H7 (cell line): ENCODE measurements around the gene FSIP1. TPM values are rescaled to one million over a fixed set of nuclear protein-coding genes. Genes with fewer than 3 reads are reported as not detected.

Source experiments
- DNase-seq: peaks from one replicate; pipeline ENCODE4 v3.0.0; 2012
- H3K27me3 ChIP-seq: 2 replicates; pipeline ENCODE4 v1.6.0; 2011; ENCODE audit warnings: mild to moderate bottlenecking, low read length; ENCODE audit not compliant: control insufficient read depth, insufficient read depth
- H3K36me3 ChIP-seq: replicated peaks from 2 replicates; pipeline ENCODE4 v1.5.1; 2011; ENCODE audit warnings: low read length; ENCODE audit not compliant: control insufficient read depth, insufficient read depth
- H3K4me3 ChIP-seq: 2 replicates; pipeline ENCODE4 v1.5.1; 2011; ENCODE audit warnings: low read depth, mild to moderate bottlenecking, control low read depth, low read length, moderate library complexity; ENCODE audit not compliant: insufficient read depth
- total RNA-seq: library from RNA; depleted of rRNA; stranded (reverse); fragments of >200 nt; shearing (Covaris generic); gene quantifications from 2 replicates; pipeline ENCODE4 v1.2.3, GENCODE V29; 2014

Gene FSIP1
- total RNA-seq, 1 experiment from 2014 or later, result 0.52 TPM

GRCh38 chr15:39799552-39800011 is 16.9 kb upstream of the FSIP1 start:
- no peaks in the 10 kb centered on the region for H3K27me3 ChIP-seq
- peaks cover 19% of the 10 kb centered on the region for H3K36me3 ChIP-seq

GRCh38 chr15:39798382-39798781 is 15.7 kb upstream of the FSIP1 start:
- peaks cover 19% of the 10 kb centered on the region for H3K36me3 ChIP-seq
- no peaks in the 10 kb centered on the region for H3K27me3 ChIP-seq
- no peak overlapping the region for H3K4me3 ChIP-seq
- no peak for DNase-seq

More at GRCh38 chr15:39799552-39800011, 16.9 kb upstream of the FSIP1 start:
- no peak overlapping the region for H3K4me3 ChIP-seq
- DNase-seq, result no peak

- no peaks in the 10 kb centered on the region for H3K27me3 ChIP-seq
- no peak overlapping the region for H3K4me3 ChIP-seq
- no peak for DNase-seq
- H3K36me3 ChIP-seq, result peaks cover 19% of the 10 kb centered on the region
Observed at GRCh38 chr15:39797407-39797806, 14.8 kb upstream of the FSIP1 start.

- Histone ChIP-seq H3K27me3 (no peaks in the 10 kb centered on the region), H3K36me3 (peaks cover 13% of the 10 kb centered on the region), H3K4me3 (no peak overlapping the region)
- DNase-seq, result no peak
Observed at GRCh38 chr15:39796601-39797000, 14.0 kb upstream of the FSIP1 start.

GRCh38 chr15:39795486-39795885 is 12.8 kb upstream of the FSIP1 start:
- peaks cover 6% of the 10 kb centered on the region for H3K36me3 ChIP-seq

GRCh38 chr15:39794954-39795353 is 12.3 kb upstream of the FSIP1 start:
- peaks cover 2% of the 10 kb centered on the region; the same call in 1 of the 2 replicates for H3K36me3 ChIP-seq
- no peak overlapping the region for H3K4me3 ChIP-seq
- no peak for DNase-seq

More at GRCh38 chr15:39795486-39795885, 12.8 kb upstream of the FSIP1 start:
- no peak overlapping the region for H3K4me3 ChIP-seq
- DNase-seq, result no peak
- no peaks in the 10 kb centered on the region for H3K27me3 ChIP-seq

GRCh38 chr15:39793923-39794322 is 11.3 kb upstream of the FSIP1 start:
- no peaks in the 10 kb centered on the region for H3K36me3 ChIP-seq
- DNase-seq, result no peak
- no peak overlapping the region for H3K4me3 ChIP-seq
- H3K27me3 ChIP-seq, result no peaks in the 10 kb centered on the region

More at GRCh38 chr15:39794954-39795353, 12.3 kb upstream of the FSIP1 start:
- H3K27me3 ChIP-seq, result no peaks in the 10 kb centered on the region

- H3K27me3 ChIP-seq, result no peaks in the 10 kb centered on the region
- H3K4me3 ChIP-seq, result no peak overlapping the region
- no peak for DNase-seq
- H3K36me3 ChIP-seq, result no peaks in the 10 kb centered on the region
Observed at GRCh38 chr15:39792844-39793335, 10.2 kb upstream of the FSIP1 start.

GRCh38 chr15:39792025-39792843 is 9.6 kb upstream of the FSIP1 start:
- no peaks in the 10 kb centered on the region for H3K36me3 ChIP-seq
- H3K27me3 ChIP-seq, result no peaks in the 10 kb centered on the region
- no peak overlapping the region for H3K4me3 ChIP-seq
- no peak for DNase-seq

- DNase-seq, result no peak
- H3K36me3 ChIP-seq, result no peaks in the 10 kb centered on the region
- H3K27me3 ChIP-seq, result no peaks in the 10 kb centered on the region
- no peak overlapping the region for H3K4me3 ChIP-seq
Observed at GRCh38 chr15:39789736-39790135, 7.1 kb upstream of the FSIP1 start.

- Histone ChIP-seq H3K27me3 (no peaks in the 10 kb centered on the region), H3K36me3 (no peaks in the 10 kb centered on the region), H3K4me3 (no peak overlapping the region)
- no peak for DNase-seq
Observed at GRCh38 chr15:39788800-39789565, 6.3 kb upstream of the FSIP1 start.

- H3K36me3 ChIP-seq, result no peaks in the 10 kb centered on the region
- DNase-seq, result no peak
- no peaks in the 10 kb centered on the region for H3K27me3 ChIP-seq
- H3K4me3 ChIP-seq, result no peak overlapping the region
Observed at GRCh38 chr15:39788108-39788507, 5.5 kb upstream of the FSIP1 start.

- no peaks in the 10 kb centered on the region for H3K27me3 ChIP-seq
- DNase-seq, result peak; percentile 34
- no peak overlapping the region for H3K4me3 ChIP-seq
- no peaks in the 10 kb centered on the region for H3K36me3 ChIP-seq
Observed at GRCh38 chr15:39787479-39787878, 4.8 kb upstream of the FSIP1 start.

- Histone ChIP-seq H3K27me3 (no peaks in the 10 kb centered on the region), H3K4me3 (no peak overlapping the region), H3K36me3 (no peaks in the 10 kb centered on the region)
- DNase-seq, result peak; percentile 71
Observed at GRCh38 chr15:39786447-39787056, 3.9 kb upstream of the FSIP1 start.
